GM12864 (cell line): ENCODE results near the gene HSPG2.

Experiments used
- DNase-seq: peaks from one replicate; pipeline ENCODE4 v3.0.0-alpha.2; 2011; ENCODE audit warnings: low read depth
- H3K4me3 ChIP-seq: 2 replicates; pipeline ENCODE4 v1.5.1; 2011; ENCODE audit warnings: mild to moderate bottlenecking, low read depth, low read length, control low read depth
- TF ChIP-seq, protein P1 (sequence below): IDR thresholded peaks from 2 replicates; pipeline ENCODE4 v1.5.1; 2011; ENCODE audit warnings: low read depth, mild to moderate bottlenecking, moderate library complexity, low read length, control low read depth, inconsistent platforms; ENCODE audit errors: missing control alignments

HSPG2 gene

DNA sequence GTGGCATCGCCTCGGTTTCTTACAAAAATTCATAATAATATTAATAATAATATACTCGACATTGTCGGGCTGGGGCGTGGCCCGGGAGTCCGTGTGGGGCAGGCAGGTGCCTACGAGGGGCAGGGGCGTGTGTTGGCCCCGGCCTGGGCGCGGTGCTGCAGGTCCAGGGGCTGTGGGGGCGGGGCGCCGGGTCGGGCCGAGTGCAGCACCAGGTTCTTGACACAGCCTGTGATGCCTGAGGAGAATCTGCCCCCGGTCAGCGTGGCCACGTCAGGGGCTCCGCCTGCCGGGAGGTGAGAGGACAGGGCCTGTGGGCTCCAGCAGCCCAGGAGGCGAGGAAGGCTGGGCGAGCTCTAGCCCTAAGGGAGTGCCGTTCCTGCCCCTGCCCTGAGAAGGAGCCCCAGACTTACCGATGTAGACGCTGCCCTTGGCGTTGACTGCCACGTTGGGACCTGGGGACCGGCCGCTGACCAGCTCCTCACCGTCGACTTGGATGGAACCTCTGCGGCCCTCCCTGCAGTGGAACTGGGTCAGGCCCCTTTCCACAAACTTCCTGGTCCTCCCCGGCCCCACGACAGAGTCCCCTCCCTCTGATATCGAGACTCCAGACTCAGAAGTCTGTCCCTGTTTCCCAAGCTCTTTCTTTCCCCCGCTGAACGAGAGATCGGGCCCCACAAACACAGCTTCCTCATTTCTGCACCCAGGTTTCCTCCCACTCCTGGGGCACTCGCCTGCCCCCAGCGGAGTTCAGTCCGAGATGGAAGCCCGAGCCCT, 113.7 kb downstream of the HSPG2 start:
- no peak overlapping the region for H3K4me3 ChIP-seq
- no peak for DNase-seq
- TF ChIP-seq, protein P1, sequence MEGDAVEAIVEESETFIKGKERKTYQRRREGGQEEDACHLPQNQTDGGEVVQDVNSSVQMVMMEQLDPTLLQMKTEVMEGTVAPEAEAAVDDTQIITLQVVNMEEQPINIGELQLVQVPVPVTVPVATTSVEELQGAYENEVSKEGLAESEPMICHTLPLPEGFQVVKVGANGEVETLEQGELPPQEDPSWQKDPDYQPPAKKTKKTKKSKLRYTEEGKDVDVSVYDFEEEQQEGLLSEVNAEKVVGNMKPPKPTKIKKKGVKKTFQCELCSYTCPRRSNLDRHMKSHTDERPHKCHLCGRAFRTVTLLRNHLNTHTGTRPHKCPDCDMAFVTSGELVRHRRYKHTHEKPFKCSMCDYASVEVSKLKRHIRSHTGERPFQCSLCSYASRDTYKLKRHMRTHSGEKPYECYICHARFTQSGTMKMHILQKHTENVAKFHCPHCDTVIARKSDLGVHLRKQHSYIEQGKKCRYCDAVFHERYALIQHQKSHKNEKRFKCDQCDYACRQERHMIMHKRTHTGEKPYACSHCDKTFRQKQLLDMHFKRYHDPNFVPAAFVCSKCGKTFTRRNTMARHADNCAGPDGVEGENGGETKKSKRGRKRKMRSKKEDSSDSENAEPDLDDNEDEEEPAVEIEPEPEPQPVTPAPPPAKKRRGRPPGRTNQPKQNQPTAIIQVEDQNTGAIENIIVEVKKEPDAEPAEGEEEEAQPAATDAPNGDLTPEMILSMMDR: no peak

DNA sequence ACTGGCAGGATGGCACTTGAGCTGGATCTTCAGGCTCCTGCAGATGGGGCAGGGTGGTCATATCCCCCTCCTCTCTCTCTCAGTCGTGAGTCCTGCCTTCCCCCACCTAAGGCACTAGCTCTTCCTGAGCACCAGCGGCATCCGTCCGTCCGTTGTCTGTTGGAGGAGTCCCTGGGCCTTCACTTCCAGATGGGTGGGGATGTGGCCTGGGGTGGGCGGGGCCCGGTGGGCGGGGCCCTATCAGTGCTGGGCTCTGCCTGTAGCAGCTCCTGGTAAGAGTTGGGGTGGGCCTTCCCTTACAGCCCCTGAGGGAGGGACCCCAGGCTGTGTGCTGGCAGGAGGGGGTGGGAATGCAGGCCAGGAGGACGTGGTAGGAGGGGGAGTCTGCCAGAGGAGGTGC, 114.8 kb downstream of the HSPG2 start:
- DNase-seq: no peak
- H3K4me3 ChIP-seq: no peak overlapping the region
- TF ChIP-seq, protein P1: no peak

DNA sequence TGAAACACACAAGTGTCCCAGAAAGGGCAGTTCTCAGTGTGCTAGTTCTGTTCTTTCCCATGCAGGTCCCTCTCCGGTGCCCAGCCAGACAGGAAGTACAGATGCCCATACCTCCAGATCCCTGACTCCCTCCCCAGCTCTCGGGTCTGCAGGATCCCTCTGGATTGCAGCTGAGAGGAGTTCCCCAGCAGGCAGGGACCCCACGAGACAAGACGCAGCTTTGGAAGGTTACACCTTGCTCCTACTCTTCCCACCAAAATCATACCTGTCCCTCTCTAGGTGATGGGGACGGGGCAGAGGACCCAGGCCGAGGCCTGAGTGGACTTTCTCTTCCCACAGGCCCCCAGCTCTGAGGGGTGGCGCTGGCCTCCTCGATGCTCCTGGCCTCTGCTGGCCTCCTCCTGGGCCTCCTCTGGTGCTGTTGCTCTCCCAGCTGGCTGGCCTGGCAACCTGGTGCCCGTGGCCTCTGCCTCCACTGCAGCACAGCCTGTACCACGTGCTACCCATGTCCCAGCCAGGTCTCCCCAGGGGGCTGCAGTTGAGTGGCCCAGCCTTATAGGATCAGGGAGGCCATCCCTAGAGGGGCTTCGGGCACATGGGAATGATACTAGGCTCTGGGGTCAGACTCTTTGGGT, 115.6 kb downstream of the HSPG2 start:
- H3K4me3 ChIP-seq: no peak overlapping the region
- TF ChIP-seq, protein P1: no peak
- no peak for DNase-seq

DNA sequence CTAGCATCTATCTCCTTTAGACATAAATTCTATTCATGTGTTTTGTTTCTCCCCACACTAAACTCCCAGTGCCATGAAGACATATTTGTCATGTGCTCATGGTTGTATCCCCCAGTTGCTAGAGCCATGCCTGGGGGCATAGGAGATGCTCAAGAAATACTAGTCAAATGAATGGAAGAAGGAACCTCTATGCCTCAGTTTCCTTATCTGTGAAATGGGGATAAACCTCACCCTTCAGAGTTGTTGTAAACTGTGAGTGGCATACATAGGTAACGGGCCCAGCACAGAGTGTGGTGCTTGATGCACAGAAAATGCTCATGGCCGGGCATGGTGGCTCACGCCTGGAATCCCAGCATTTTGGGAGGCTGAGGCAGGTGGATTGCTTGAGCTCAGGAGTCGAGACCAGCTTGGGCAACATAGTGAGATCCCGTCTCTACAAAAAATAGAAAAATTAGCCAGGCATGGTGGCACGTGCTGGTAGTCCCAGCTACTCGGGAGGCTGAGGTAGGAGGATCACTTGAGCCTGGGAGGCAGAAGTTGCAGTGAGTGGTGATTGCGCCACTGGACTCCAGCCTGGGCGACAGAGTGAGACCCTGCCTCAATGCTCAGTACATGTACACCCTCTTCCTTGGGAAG, 116.4 kb downstream of the HSPG2 start:
- no peak overlapping the region for H3K4me3 ChIP-seq
- TF ChIP-seq, protein P1: no peak
- no peak for DNase-seq

DNA sequence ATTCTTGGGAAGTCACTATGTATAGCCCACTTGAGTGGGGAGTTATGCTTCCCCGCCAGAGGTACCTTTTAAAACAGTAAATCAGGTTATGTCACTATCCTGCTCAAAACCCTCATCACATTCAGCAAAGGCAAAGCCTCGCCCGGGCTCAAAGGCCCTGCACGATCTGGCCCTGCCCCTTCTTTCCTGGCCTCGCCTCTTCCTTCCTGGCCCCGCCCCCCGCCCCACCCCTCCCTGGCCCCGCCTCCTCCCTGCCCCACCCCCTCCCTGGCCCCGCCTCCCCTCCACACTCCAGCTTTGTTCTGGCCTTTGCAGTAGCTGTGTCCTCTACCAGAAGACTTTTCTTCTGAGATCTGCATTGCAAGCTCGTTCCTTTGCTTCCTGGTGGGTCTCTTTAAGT, 118.5 kb downstream of the HSPG2 start:
- no peak overlapping the region for H3K4me3 ChIP-seq
- no peak for DNase-seq
- TF ChIP-seq, protein P1: no peak

DNA sequence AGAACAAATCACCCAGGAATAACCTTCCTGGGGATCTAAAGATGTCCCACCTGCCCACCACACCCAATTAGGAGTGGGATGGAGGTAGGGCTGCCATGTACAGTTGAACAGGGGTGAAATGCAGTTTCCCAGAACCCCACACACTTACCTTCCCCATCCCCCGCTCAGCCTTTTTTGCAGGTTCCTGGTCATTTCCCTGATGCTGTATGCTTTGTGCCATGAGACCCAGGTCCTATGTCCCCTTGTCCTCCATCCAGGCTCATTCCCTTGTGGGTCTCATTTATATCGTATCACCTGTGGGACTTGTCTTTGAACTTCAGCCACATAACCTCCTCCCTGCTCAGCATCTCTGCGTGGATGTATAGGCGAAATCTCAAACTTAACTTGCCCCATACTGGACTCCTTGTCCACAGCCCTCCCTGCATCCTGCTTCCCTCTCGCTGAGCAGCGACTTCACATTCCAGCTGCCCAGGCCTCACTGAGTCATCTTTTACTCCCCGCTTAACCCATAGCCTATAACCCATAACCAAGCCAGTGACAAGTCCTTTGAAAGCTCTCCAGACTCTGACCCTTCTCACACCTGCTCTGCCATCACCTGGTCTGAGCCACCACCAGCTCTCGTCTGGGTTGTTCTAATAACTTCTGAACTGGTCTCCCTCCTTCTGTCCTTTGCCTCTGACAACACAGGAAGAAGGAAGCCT, 120.4 kb downstream of the HSPG2 start:
- no peak overlapping the region for H3K4me3 ChIP-seq
- TF ChIP-seq, protein P1: no peak
- DNase-seq: no peak
